ENCODE data around the gene FTO.
A peak's percentile ranks its signal among the peaks of the same experiment; 100 is the strongest.
"Not testable (repeated sequence)": the region's sequence is repeated elsewhere in the genome, so short reads cannot be mapped to it uniquely, and the experiment has no call there.

Gene FTO

GRCh38 chr16:54175552-54176375 lies 471.8 kb downstream of the FTO start:
- DNase-seq (ENCODE audit: low read depth, low spot score) = no peak

- no peak for DNase-seq (ENCODE audit: low read depth, low spot score)
Observed at GRCh38 chr16:54176376-54176901, 472.5 kb downstream of the FTO start.

- no peak for DNase-seq (ENCODE audit: low read depth, low spot score)
Observed at GRCh38 chr16:54177052-54177861, 473.3 kb downstream of the FTO start.

GRCh38 chr16:54177862-54178477 lies 474.0 kb downstream of the FTO start:
- no peak for DNase-seq (ENCODE audit: low read depth, low spot score)

- DNase-seq (ENCODE audit: low read depth, low spot score) = no peak
Observed at GRCh38 chr16:54178478-54178976, 474.6 kb downstream of the FTO start.

GRCh38 chr16:54180421-54181359 lies 476.7 kb downstream of the FTO start:
- no peak for DNase-seq (ENCODE audit: low read depth, low spot score)

GRCh38 chr16:54181683-54182329 lies 477.9 kb downstream of the FTO start:
- DNase-seq (ENCODE audit: low read depth, low spot score) = not testable (repeated sequence)

GRCh38 chr16:54185045-54185444 lies 481.1 kb downstream of the FTO start:
- DNase-seq (ENCODE audit: low read depth, low spot score) = no peak

GRCh38 chr16:54191163-54191562 lies 487.2 kb downstream of the FTO start:
- DNase-seq (ENCODE audit: low read depth, low spot score) = no peak

- no peak for DNase-seq (ENCODE audit: low read depth, low spot score)
Observed at GRCh38 chr16:54191592-54191991, 487.6 kb downstream of the FTO start.

- no peak for DNase-seq (ENCODE audit: low read depth, low spot score)
Observed at GRCh38 chr16:54193013-54193664, 489.2 kb downstream of the FTO start.

GRCh38 chr16:54193665-54194333 lies 489.8 kb downstream of the FTO start:
- DNase-seq (ENCODE audit: low read depth, low spot score) = peak; percentile 40

- DNase-seq (ENCODE audit: low read depth, low spot score) = no peak
Observed at GRCh38 chr16:54194334-54194743, 490.4 kb downstream of the FTO start.

GRCh38 chr16:54197758-54198157 lies 493.8 kb downstream of the FTO start:
- no peak for DNase-seq (ENCODE audit: low read depth, low spot score)

- DNase-seq (ENCODE audit: low read depth, low spot score) = no peak
Observed at GRCh38 chr16:54199487-54200160, 495.7 kb downstream of the FTO start.

- no peak for DNase-seq (ENCODE audit: low read depth, low spot score)
Observed at GRCh38 chr16:54200161-54200534, 496.2 kb downstream of the FTO start.

- DNase-seq (ENCODE audit: low read depth, low spot score) = no peak
Observed at GRCh38 chr16:54200720-54201119, 496.8 kb downstream of the FTO start.

- DNase-seq (ENCODE audit: low read depth, low spot score) = no peak
Observed at GRCh38 chr16:54201200-54201599, 497.2 kb downstream of the FTO start.

Measured in smooth muscle cell of the brain vasculature (primary cell).